ENCODE measurements around the gene DHODH.

- no peak for TF ChIP-seq NFKBIZ (CRISPR knock-in tag; IDR thresholded peaks at IDR 0.05)
- no peak for TF ChIP-seq HNF4A (CRISPR knock-in tag; IDR thresholded peaks at IDR 0.05)
- TF ChIP-seq HMG20A (CRISPR knock-in tag; IDR thresholded peaks at IDR 0.05; ENCODE audit: borderline replicate concordance) = no peak
- TF ChIP-seq ZNF501 (CRISPR knock-in tag; IDR thresholded peaks at IDR 0.05) = no peak
- TF ChIP-seq ZNF142 (CRISPR knock-in tag; IDR thresholded peaks at IDR 0.05) = no peak
- no peak for TF ChIP-seq ZNF709 (CRISPR knock-in tag; IDR thresholded peaks at IDR 0.05)
- TF ChIP-seq MYC (CRISPR knock-in tag; IDR thresholded peaks at IDR 0.05; ENCODE audit: borderline replicate concordance) = no peak
- no peak for TF ChIP-seq ZFX (CRISPR knock-in tag; IDR thresholded peaks at IDR 0.05; ENCODE audit: low read depth)
- no peak for TF ChIP-seq CTCF (CRISPR knock-in tag; IDR thresholded peaks at IDR 0.05)
- no peak for TF ChIP-seq ZNF639 (CRISPR knock-in tag; conservative IDR thresholded peaks at IDR 0.05)
- TF ChIP-seq ZNF562 (CRISPR knock-in tag; IDR thresholded peaks at IDR 0.05; ENCODE audit: borderline replicate concordance) = no peak
- TF ChIP-seq HOXA7 (CRISPR knock-in tag; IDR thresholded peaks at IDR 0.05) = no peak
- TF ChIP-seq MXD1 (CRISPR knock-in tag; IDR thresholded peaks at IDR 0.05) = no peak
Observed at GRCh38 chr16:72015124-72015523, 6.6 kb downstream of the DHODH start.
